GM21515 (cell line): ENCODE measurements around the gene BNC2.

ENCODE experiments used
- ATAC-seq: cut with Tn5 transposase; IDR thresholded peaks from one replicate; pipeline ENCODE4 v1.9.1; 2021; ENCODE audit not compliant: unreplicated experiment

The BNC2 gene

GRCh38 chr9:16637218-16637617 is 233.3 kb downstream of the BNC2 start:
- no peak for ATAC-seq

- ATAC-seq = no peak
These were observed 236.7 kb downstream of the BNC2 start for GRCh38 chr9:16633794-16634193.

- no peak for ATAC-seq
These were observed 242.1 kb downstream of the BNC2 start for GRCh38 chr9:16628413-16628812.

GRCh38 chr9:16627967-16628366 is 242.5 kb downstream of the BNC2 start:
- no peak for ATAC-seq

- no peak for ATAC-seq
These were observed 242.9 kb downstream of the BNC2 start for GRCh38 chr9:16627521-16627920.

GRCh38 chr9:16626577-16627130 is 243.8 kb downstream of the BNC2 start:
- no peak for ATAC-seq

- no peak for ATAC-seq
These were observed 244.7 kb downstream of the BNC2 start for GRCh38 chr9:16625811-16626210.

- ATAC-seq = no peak
These were observed 245.3 kb downstream of the BNC2 start for GRCh38 chr9:16625161-16625631.

- no peak for ATAC-seq
These were observed 245.7 kb downstream of the BNC2 start for GRCh38 chr9:16624744-16625117.

- ATAC-seq = no peak
These were observed 246.3 kb downstream of the BNC2 start for GRCh38 chr9:16623989-16624743.

GRCh38 chr9:16622541-16622940 is 247.9 kb downstream of the BNC2 start:
- ATAC-seq = no peak

GRCh38 chr9:16619914-16620520 is 250.5 kb downstream of the BNC2 start:
- no peak for ATAC-seq

- no peak for ATAC-seq
These were observed 251.1 kb downstream of the BNC2 start for GRCh38 chr9:16619402-16619801.

- no peak for ATAC-seq
These were observed 251.9 kb downstream of the BNC2 start for GRCh38 chr9:16618524-16618923.

- ATAC-seq = no peak
These were observed 253.8 kb downstream of the BNC2 start for GRCh38 chr9:16616686-16617085.

GRCh38 chr9:16615451-16615850 is 255.0 kb downstream of the BNC2 start:
- ATAC-seq = no peak

- no peak for ATAC-seq
These were observed 256.9 kb downstream of the BNC2 start for GRCh38 chr9:16613605-16614004.

- no peak for ATAC-seq
These were observed 257.4 kb downstream of the BNC2 start for GRCh38 chr9:16613051-16613450.

GRCh38 chr9:16612627-16613026 is 257.8 kb downstream of the BNC2 start:
- no peak for ATAC-seq

GRCh38 chr9:16611983-16612382 is 258.5 kb downstream of the BNC2 start:
- no peak for ATAC-seq

GRCh38 chr9:16611001-16611400 is 259.5 kb downstream of the BNC2 start:
- ATAC-seq = no peak

GRCh38 chr9:16610538-16610937 is 259.9 kb downstream of the BNC2 start:
- no peak for ATAC-seq
